ENCODE data around the gene HABP4.

HABP4 gene, protein sequence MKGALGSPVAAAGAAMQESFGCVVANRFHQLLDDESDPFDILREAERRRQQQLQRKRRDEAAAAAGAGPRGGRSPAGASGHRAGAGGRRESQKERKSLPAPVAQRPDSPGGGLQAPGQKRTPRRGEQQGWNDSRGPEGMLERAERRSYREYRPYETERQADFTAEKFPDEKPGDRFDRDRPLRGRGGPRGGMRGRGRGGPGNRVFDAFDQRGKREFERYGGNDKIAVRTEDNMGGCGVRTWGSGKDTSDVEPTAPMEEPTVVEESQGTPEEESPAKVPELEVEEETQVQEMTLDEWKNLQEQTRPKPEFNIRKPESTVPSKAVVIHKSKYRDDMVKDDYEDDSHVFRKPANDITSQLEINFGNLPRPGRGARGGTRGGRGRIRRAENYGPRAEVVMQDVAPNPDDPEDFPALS

DNA sequence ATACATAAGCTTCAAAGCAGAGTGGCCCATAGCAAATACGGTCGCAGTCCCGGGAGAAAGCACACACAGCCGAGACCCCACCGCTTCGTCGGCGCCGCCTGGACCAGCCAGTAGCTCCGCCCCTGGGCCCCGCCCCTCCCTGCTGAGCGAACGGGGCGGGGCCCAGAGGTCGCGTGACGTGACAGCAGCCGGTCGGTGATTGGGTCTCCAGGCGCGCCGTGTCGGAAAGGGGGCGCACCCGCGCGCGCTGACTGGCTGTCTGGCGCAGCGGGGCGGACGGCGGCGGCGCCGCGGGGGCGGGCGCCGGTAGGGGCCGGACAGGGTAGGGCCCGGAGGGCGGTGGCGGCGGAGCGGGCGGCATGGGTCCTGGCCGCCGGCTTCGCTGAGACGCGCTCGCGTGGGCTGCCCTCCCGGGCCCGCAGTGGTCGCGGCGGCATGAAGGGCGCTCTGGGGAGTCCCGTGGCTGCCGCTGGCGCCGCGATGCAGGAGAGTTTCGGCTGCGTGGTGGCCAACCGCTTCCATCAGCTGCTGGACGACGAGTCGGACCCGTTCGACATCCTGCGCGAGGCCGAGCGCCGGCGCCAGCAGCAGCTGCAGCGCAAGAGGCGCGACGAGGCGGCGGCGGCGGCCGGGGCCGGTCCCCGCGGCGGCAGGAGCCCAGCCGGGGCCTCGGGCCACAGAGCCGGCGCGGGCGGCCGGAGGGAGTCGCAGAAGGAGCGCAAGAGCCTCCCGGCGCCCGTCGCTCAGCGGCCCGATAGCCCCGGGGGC, at the start of gene HABP4:
HABP4 (plus strand) TSS at position 325 of the 768 bp plus-strand sequence; CDS start at position 436, 111 bp downstream.
- DNase-seq (ENCODE audit: low spot score), result peak; percentile 96

GRCh38 chr9:96408409-96409280, 41.3 kb upstream of the HABP4 start:
- no peak for DNase-seq (ENCODE audit: low spot score)

GRCh38 chr9:96411129-96411838, 38.7 kb upstream of the HABP4 start:
- DNase-seq (ENCODE audit: low spot score), result no peak

GRCh38 chr9:96412174-96412913, 37.6 kb upstream of the HABP4 start:
- peak; percentile 14 for DNase-seq (ENCODE audit: low spot score)

- DNase-seq (ENCODE audit: low spot score), result peak; percentile 92
Measured at GRCh38 chr9:96413302-96414221, 36.4 kb upstream of the HABP4 start.

DNA sequence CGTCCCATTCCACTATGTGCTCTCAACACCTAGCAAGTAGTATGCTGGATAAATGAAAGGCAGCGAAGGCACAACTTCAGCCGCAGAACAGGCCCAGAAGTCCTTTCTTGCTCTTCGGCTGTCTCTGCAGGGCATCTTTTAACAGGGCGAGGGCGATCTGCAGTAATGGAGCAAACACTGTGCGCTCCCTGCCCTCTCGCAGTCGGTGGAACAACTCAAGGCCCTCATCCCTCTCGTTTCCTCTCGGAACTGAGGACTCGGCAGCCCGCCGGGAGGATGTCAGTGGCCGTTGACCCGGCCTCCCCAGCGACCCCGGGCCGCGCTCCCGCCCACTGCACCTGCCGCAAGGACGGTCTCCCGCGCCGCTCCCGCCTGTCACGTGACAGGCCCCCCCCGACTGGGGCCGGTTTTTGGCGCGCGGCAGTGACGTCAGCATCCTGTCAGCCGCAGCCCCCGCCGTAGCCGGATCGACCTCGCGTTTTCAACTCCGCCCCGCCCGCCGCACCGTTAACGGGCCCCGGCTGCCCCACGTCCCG, 32.9 kb upstream of the HABP4 start:
- peak; percentile 68 for DNase-seq (ENCODE audit: low spot score)

DNA sequence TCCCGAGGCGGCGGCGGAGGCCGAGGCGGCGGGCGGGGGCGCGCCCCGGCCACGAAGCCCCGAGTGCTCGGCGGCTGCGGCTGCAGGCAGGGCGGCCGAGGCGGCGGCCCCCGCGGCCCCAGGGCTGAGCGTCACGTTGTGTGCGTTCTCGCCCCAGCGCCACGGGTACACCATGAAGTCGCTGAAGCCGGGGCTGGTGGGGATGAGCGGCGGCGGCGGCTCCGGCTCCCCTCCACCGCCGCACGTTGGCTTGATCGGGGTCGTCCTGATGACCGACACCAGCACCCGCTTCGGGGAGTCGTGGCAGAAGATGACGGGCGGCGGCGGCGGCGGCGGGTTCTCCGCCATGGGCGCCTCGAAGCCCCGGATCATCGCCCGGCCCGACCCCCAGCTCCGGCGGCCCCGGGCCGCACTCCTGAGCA, 32.3 kb upstream of the HABP4 start:
- DNase-seq (ENCODE audit: low spot score), result no peak

DNA sequence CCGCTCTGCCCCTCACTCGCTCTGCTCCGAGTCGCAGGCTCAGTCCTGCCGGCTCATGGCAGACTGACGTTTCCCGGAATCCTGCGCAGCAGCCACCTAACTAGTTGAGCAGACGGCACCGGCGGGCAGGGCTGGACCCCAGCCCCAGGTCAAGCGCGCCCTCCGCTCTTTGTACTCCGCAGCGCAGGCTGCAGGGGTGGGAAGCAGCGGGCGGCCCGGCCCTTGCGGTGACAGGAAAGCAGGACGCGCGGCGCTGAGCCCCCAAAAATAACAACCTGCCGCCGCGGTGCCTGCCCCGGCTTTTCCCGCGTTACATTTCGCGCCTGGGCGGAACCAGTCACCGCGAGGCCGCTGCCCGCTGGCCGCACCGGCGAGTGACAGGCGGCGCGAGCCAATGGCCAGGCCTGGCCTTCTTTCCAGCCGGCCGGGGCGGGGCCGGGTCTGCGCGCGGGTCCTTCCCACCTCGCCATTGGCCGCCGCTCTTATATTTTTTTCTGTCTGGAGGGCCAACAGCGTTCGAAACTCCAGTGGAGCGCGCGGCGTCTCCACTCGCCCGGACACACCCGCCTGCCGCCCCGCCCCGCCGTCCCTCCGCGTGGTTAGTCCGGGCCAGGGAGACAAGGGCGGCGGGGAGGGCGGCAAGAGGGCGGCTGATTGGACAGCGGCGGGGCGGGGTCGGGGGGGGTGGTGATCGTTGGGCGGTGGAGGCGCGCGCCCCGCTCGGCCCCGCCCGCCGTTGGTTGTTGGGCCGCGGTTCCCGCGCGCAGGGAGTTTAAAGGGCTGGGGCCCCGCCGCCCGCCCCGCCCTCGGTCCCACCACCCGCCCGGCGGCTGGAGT, 31.7 kb upstream of the HABP4 start, which contains the start of gene ZNF367:
ZNF367 (minus strand) TSS at position 288 of the 837 bp plus-strand sequence. CDS start 338 bp downstream, outside the sequence.
- peak; percentile 98 for DNase-seq (ENCODE audit: low spot score)

DNA sequence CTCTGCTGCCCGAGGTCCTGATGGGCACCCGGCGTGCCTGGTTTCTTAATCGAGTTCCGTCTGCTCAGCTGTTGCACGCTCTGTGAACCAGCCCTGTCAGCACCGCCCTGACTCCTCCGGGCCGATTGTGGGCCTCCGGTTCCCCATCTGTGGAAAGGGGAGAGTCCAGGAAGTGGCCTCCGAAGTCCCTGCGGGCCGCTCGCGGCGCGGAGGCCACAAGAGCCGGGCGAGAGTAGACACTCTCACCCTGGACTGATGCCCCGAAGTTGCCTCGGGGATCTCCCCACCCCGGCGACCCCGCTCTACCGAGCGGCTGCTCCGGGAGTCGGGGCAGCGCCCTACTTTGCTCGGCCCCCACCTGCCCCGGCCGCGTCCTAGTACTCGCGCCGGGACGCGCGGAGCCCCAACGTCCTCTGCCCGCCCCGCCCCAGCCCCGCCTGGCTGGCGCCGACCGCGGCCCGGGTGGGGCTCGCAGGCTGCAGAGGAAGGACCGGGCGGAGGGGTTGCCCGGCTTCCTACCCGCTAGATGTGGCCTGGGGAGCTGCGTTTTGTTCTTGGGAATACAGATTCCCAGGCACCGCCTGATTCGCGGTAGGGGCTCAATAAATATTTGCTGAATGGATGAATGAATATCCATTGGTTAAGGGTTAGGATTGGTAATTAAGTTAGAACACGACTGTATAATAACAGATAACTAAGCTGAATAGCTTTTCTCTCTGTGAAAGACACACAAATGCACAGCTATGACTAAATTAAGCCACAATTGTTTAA, 30.9 kb upstream of the HABP4 start:
- peak; percentile 63 for DNase-seq (ENCODE audit: low spot score)

DNA sequence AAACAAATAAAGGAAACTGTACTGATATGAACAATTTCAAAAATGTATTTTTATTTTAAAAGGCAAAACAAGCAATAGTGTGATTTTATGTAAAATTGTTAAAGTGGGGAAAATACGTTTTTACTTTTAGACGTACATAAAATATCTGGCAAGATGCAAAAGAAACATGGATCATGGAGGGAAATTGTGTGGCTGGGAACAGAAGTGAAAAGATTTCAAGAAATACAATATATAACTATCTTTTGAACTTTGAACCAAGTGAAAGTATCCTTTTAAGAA, 30.3 kb upstream of the HABP4 start:
- no peak for DNase-seq (ENCODE audit: low spot score)

GRCh38 chr9:96420468-96421219, 29.3 kb upstream of the HABP4 start:
- peak; percentile 54 for DNase-seq (ENCODE audit: low spot score)

DNA sequence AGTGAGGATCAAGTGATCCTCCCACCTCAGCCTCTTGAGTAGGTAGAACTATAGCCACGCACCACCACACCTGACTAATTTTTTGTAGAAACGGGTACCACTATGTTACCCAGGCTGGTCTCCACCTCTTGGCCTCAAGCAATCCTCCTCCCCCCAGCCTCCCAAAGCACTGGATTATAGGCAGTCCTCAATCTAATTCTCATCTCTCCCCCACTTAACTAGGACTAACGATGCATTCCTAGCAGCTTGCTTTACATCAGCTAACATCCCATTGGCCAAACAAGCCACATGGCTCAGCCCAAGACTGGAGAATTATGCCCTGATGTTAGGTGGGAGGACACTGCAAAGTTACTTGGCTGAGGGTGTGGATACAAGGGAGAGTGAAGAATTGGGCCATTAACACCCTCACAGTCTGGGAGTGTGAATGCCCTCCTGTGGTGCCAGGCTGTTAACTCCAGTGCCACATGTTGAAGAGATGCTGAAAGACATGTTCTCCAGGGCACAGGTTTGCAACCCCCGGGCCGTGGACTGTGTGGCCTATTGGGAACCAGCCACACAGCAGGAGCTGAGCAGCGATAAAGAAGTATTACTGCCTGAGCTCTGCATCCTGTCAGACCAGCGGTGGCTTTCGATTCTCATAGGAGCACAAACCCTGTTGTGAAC, 26.5 kb upstream of the HABP4 start:
- DNase-seq (ENCODE audit: low spot score), result no peak

- no peak for DNase-seq (ENCODE audit: low spot score)
Measured at GRCh38 chr9:96423985-96424336, 26.0 kb upstream of the HABP4 start.

- DNase-seq (ENCODE audit: low spot score), result no peak
Measured at GRCh38 chr9:96425500-96426169, 24.3 kb upstream of the HABP4 start.

GRCh38 chr9:96429732-96430131, 20.2 kb upstream of the HABP4 start:
- no peak for DNase-seq (ENCODE audit: low spot score)

DNA sequence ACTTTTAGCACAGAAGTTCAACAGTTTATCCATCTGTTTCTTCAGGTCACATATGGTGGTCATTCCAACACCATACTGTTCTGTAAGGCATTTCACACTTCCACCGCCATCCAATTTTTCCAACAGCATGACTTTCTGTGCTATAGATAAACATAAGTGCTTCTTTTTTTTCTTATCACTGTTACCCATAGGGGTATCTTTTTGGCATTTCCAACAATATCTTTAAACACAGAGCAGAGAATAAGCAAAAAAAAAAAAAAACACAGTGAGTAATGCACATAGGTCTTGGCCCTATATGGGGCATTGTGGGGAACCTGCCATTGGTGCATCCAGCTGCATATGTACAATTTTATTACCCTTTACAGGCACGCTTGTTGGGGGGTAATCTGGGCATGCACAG, 19.6 kb upstream of the HABP4 start:
- no peak for DNase-seq (ENCODE audit: low spot score)
